ENCODE measurements around the gene RHCE.
"Not testable (repeated sequence)": the region's sequence is repeated elsewhere in the genome, so short reads cannot be mapped to it uniquely, and the experiment has no call there.

The RHCE gene

GRCh38 chr1:25338986-25339385 is 81.6 kb downstream of the RHCE start:
- no peak for DNase-seq

- peak; percentile 44 for DNase-seq
Observed at GRCh38 chr1:25338188-25338981, 82.2 kb downstream of the RHCE start, which contains the start of gene TMEM50A. Gene TMEM50A, plus strand, starts transcription at chr1:25338334. Its CDS starts 2,153 bp downstream, at chr1:25340487.

GRCh38 chr1:25337483-25338187 is 83.0 kb downstream of the RHCE start:
- not testable (repeated sequence) for DNase-seq

GRCh38 chr1:25336922-25337354 is 83.7 kb downstream of the RHCE start:
- not testable (repeated sequence) for DNase-seq

GRCh38 chr1:25329950-25330349 is 90.7 kb downstream of the RHCE start:
- not testable (repeated sequence) for DNase-seq

GRCh38 chr1:25329336-25329735 is 91.3 kb downstream of the RHCE start:
- not testable (repeated sequence) for DNase-seq

GRCh38 chr1:25328791-25329185 is 91.8 kb downstream of the RHCE start:
- not testable (repeated sequence) for DNase-seq

- not testable (repeated sequence) for DNase-seq
Observed at GRCh38 chr1:25327864-25328790, 92.5 kb downstream of the RHCE start.

- not testable (repeated sequence) for DNase-seq
Observed at GRCh38 chr1:25324407-25324806, 96.2 kb downstream of the RHCE start.

- DNase-seq: not testable (repeated sequence)
Observed at GRCh38 chr1:25322127-25322526, 98.5 kb downstream of the RHCE start.

- not testable (repeated sequence) for DNase-seq
Observed at GRCh38 chr1:25320314-25320938, 100.2 kb downstream of the RHCE start.

- not testable (repeated sequence) for DNase-seq
Observed at GRCh38 chr1:25312806-25313470, 107.7 kb downstream of the RHCE start.
